A673 (cell line): ENCODE data around the gene MBOAT7. TPM values are rescaled to one million over a fixed set of nuclear protein-coding genes. Genes with fewer than 3 reads are reported as not detected.

Experiments used
- BruUV-seq: library from RNA; stranded (reverse); fragments of 400-500 nt; replicated peaks from 2 replicates; lab custom pipeline; 2021; lab: Mats Ljungman, UMichigan
- CTCF ChIA-PET: fragments of 300-600 bp; sonication (Branson Sonifier 250); formaldehyde crosslinking; loops from one replicate; lab custom pipeline; 2022; ENCODE audit warnings: antibody characterized with exemption; lab: Charles Lee
- POLR2A ChIA-PET: fragments of 300-600 bp; sonication (Branson Sonifier 250); formaldehyde crosslinking; loops from one replicate; lab custom pipeline; 2022; ENCODE audit warnings: antibody characterized with exemption; ENCODE audit not compliant: low non-redundant PET; lab: Charles Lee
- DNase-seq: peaks from one replicate; pipeline ENCODE4 v3.0.0-alpha.2; 2015; ENCODE audit warnings: low spot score
- H3K27ac ChIP-seq: fragments of 200-600 bp; sonication (generic); 2 replicates; pipeline ENCODE4 v1.5.1; 2016; ENCODE audit warnings: mixed run types, low read depth, mild to moderate bottlenecking, mixed read lengths, antibody characterized with exemption, low read length; ENCODE audit not compliant: poor library complexity, severe bottlenecking
- H3K27me3 ChIP-seq: fragments of 200-600 bp; sonication (generic); replicated peaks from 2 replicates; pipeline ENCODE4 v1.6.1; 2017; ENCODE audit warnings: mixed run types, low read depth, mild to moderate bottlenecking, mixed read lengths, antibody characterized with exemption, low read length; ENCODE audit not compliant: insufficient read depth, poor library complexity
- H3K36me3 ChIP-seq: fragments of 200-600 bp; sonication (generic); 2 replicates; pipeline ENCODE4 v1.6.1; 2016; ENCODE audit warnings: mixed run types, mild to moderate bottlenecking, mixed read lengths, antibody characterized with exemption, low read length; ENCODE audit not compliant: insufficient read depth, poor library complexity, severe bottlenecking
- H3K4me1 ChIP-seq: fragments of 200-600 bp; sonication (generic); 2 replicates; pipeline ENCODE4 v1.6.1; 2017; ENCODE audit warnings: mixed run types, mild to moderate bottlenecking, mixed read lengths, antibody characterized with exemption, low read length; ENCODE audit not compliant: insufficient read depth, poor library complexity, severe bottlenecking
- H3K4me3 ChIP-seq: fragments of 200-600 bp; sonication (generic); 2 replicates; pipeline ENCODE4 v1.5.1; 2016; ENCODE audit warnings: low read depth, mixed run types, mild to moderate bottlenecking, mixed read lengths, low read length; ENCODE audit not compliant: poor library complexity, severe bottlenecking
- H3K9me3 ChIP-seq: fragments of 200-600 bp; sonication (generic); 2 replicates; pipeline ENCODE4 v1.6.1; 2016; ENCODE audit warnings: mixed run types, low read depth, mild to moderate bottlenecking, mixed read lengths, antibody characterized with exemption, low read length; ENCODE audit not compliant: poor library complexity, severe bottlenecking
- CTCF ChIP-seq: fragments of 300-800, 200-600 bp; sonication (generic); conservative IDR thresholded peaks from 2 replicates; pipeline ENCODE4 v1.5.1; 2017; ENCODE audit warnings: low read depth, mild to moderate bottlenecking, antibody characterized with exemption, low read length, moderate library complexity, mixed read lengths
- EZH2 ChIP-seq: fragments of 200-600 bp; sonication (generic); IDR thresholded peaks from 2 replicates; pipeline ENCODE4 v1.6.1; 2017; ENCODE audit warnings: borderline replicate concordance, low read depth, mild to moderate bottlenecking, mixed read lengths, antibody characterized with exemption, low read length; ENCODE audit not compliant: poor library complexity, severe bottlenecking
- intact Hi-C: fragments of 100-400 bp; cut with micrococcal nuclease; formaldehyde crosslinking; loops from one replicate; pipeline ENCODE4 v1.10.0; 2022; ENCODE audit not compliant: unreplicated experiment
- total RNA-seq: library from RNA; stranded (reverse); gene quantifications from 2 replicates; pipeline ENCODE4 v1.2.3, GENCODE V29; 2021

The MBOAT7 gene
- total RNA-seq, 1 experiment from 2014 or later = 107 TPM

GRCh38 chr19:54160854-54161253 is 28.5 kb downstream of the MBOAT7 start:
- intact Hi-C loops = loop anchor here (2.0 kb wide), 1 partner anchor 28 kb away; the partner anchor contains the start of gene MBOAT7
- Histone ChIP-seq H3K9me3 (no peaks in the 10 kb centered on the region), H3K27me3 (no peaks in the 10 kb centered on the region), H3K4me3 (peak overlapping the region; percentile 63), H3K27ac (peak overlapping the region; percentile 73), H3K4me1 (peaks cover 9% of the 10 kb centered on the region), H3K36me3 (peaks cover 21% of the 10 kb centered on the region)
- POLR2A ChIA-PET = no interaction called here
- TF ChIP-seq EZH2 (no peak), CTCF (no peak)
- CTCF ChIA-PET = no interaction called here
- BruUV-seq = no TSS peak
- DNase-seq = no peak

GRCh38 chr19:54160182-54160811 is 29.1 kb downstream of the MBOAT7 start:
- peak; percentile 26 for DNase-seq
- TF ChIP-seq EZH2 = no peak
- no peak for TF ChIP-seq CTCF
- Histone ChIP-seq H3K27ac (peak overlapping the region; percentile 73), H3K4me1 (peaks cover 9% of the 10 kb centered on the region), H3K36me3 (peaks cover 26% of the 10 kb centered on the region), H3K27me3 (no peaks in the 10 kb centered on the region), H3K4me3 (peak overlapping the region; percentile 63), H3K9me3 (no peaks in the 10 kb centered on the region)
- ChIA-PET POLR2A (no interaction called here), CTCF (no interaction called here)
- intact Hi-C loops = loop anchor here (2.0 kb wide), 1 partner anchor 29 kb away; the partner anchor contains the start of gene MBOAT7
- BruUV-seq = TSS peak; percentile 64

GRCh38 chr19:54159352-54160181 is 29.8 kb downstream of the MBOAT7 start, which contains the start of gene LENG1:
Gene LENG1, minus strand, starts transcription at chr19:54159721. Its CDS starts 26 bp downstream, at chr19:54159695.
- no TSS peak for BruUV-seq
- Histone ChIP-seq H3K4me1 (peaks cover 9% of the 10 kb centered on the region), H3K27me3 (no peaks in the 10 kb centered on the region), H3K27ac (peak within 1 kb of the TSS; percentile 93), H3K36me3 (peaks cover 34% of the 10 kb centered on the region), H3K4me3 (peak within 1 kb of the TSS; percentile 63), H3K9me3 (no peaks in the 10 kb centered on the region)
- peak; percentile 100 for DNase-seq
- intact Hi-C loops = loop anchor here (2.0 kb wide), 1 partner anchor 29 kb away; the partner anchor contains the start of gene MBOAT7
- POLR2A ChIA-PET = interaction anchor here (1.0 kb wide), 1 partner anchor 44 kb away, joined by 3 read pairs; the partner anchor contains the start of genes PRPF31 and TFPT
- CTCF ChIA-PET = interaction anchor here (1.0 kb wide), 1 partner anchor 11 kb away, joined by 3 read pairs; no protein-coding TSS in a partner anchor
- TF ChIP-seq EZH2 (no peak), CTCF (peak; percentile 53)
